Muscle layer of colon (tissue), 2 donors: ENCODE data around the gene OR2AE1.
A peak's percentile ranks its signal among the peaks of the same experiment; 100 is the strongest.

Experiments used
- H3K27ac ChIP-seq: one replicate; pipeline ENCODE4 v1.7.0; 2013; ENCODE audit warnings: low read depth, mild to moderate bottlenecking, low read length, moderate library complexity
- H3K27me3 ChIP-seq, 2 donors: one replicate each; pipeline ENCODE4 v1.7.0; 2013; ENCODE audit warnings: low read length in 2 of 2, mild to moderate bottlenecking in 2 of 2; ENCODE audit not compliant: insufficient read depth in 2 of 2, control insufficient read depth in 1 of 2
- H3K36me3 ChIP-seq: one replicate; pipeline ENCODE4 v1.7.0; 2013; ENCODE audit warnings: mild to moderate bottlenecking, low read length; ENCODE audit not compliant: insufficient read depth
- H3K4me1 ChIP-seq: one replicate; pipeline ENCODE4 v1.7.0; 2013; ENCODE audit warnings: mild to moderate bottlenecking, low read length; ENCODE audit not compliant: insufficient read depth
- H3K4me3 ChIP-seq, 2 donors: one replicate each; pipeline ENCODE4 v1.7.0; 2013; ENCODE audit warnings: low read length in 2 of 2, low read depth in 1 of 2, mild to moderate bottlenecking in 1 of 2, moderate library complexity in 1 of 2
- H3K9ac ChIP-seq: one replicate; pipeline ENCODE4 v1.7.0; 2013; ENCODE audit warnings: low read length
- H3K9me3 ChIP-seq: one replicate; pipeline ENCODE4 v1.7.0; 2013; ENCODE audit warnings: mild to moderate bottlenecking, low read length
- donor health status: abdominal sarcoma.
- donor health status: Adenocarcinoma of cecum.

Gene OR2AE1, protein sequence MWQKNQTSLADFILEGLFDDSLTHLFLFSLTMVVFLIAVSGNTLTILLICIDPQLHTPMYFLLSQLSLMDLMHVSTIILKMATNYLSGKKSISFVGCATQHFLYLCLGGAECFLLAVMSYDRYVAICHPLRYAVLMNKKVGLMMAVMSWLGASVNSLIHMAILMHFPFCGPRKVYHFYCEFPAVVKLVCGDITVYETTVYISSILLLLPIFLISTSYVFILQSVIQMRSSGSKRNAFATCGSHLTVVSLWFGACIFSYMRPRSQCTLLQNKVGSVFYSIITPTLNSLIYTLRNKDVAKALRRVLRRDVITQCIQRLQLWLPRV

GRCh38 chr7:99876933-99877332, at the start of gene OR2AE1:
Gene OR2AE1, minus strand, starts transcription at chr7:99877033. Its CDS starts 0 bp downstream, at chr7:99877033.
- Histone ChIP-seq H3K4me3 (no peak within 1 kb of the TSS), H3K36me3 (no peaks in the 10 kb centered on the region), H3K9me3 (no peaks in the 10 kb centered on the region), H3K9ac (no peak within 1 kb of the TSS), H3K27me3 (no peaks in the 10 kb centered on the region), H3K27ac (no peak within 1 kb of the TSS), H3K4me1 (no peaks in the 10 kb centered on the region)

DNA sequence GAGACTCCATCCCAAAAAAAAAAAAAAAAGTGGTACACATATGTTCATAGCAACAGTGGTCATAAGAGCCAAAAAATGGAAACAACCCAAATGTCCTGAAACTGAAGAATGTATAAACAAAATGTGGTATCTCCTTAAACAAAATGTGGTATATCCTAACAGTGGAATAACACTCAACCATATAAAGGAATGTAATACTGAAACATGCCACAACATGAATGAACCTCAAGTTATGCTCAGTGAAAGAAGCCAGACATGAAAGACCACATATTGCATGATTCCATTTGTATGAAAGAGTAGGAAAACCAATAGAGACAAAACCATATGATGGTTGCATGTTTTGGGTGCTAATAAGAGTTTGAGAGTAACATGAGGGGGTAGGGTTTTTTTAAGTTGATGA, 49.5 kb upstream of the OR2AE1 start:
- Histone ChIP-seq H3K4me1 (peaks cover 7% of the 10 kb centered on the region), H3K36me3 (no peaks in the 10 kb centered on the region), H3K9ac (no peak overlapping the region), H3K27me3 (no peaks in the 10 kb centered on the region), H3K4me3 (no peak overlapping the region), H3K27ac (no peak overlapping the region), H3K9me3 (no peaks in the 10 kb centered on the region)

DNA sequence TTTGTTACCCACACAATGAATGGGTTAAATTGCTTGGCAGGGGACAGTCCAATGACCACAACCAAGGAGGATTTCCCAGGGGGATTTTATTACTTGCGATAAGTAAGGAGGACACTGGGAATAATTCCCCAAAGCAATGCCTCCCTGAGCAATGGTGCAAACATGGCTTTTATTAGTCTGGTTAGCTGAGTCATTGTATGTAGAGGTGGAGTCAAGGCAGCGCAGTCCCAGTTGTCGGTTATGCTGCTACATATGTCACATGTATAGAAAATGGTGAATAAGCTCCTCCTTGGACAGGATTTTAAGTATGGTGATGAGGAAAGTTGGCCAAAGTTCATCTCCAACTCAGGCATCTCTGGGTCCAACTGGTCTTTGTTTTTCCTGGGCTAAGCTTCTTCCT, 46.4 kb upstream of the OR2AE1 start:
- Histone ChIP-seq H3K27me3 (no peaks in the 10 kb centered on the region), H3K36me3 (no peaks in the 10 kb centered on the region), H3K4me3 (no peak overlapping the region), H3K9ac (no peak overlapping the region), H3K27ac (no peak overlapping the region), H3K9me3 (no peaks in the 10 kb centered on the region), H3K4me1 (peaks cover 10% of the 10 kb centered on the region)

- Histone ChIP-seq H3K27me3 (no peaks in the 10 kb centered on the region), H3K9me3 (no peaks in the 10 kb centered on the region), H3K9ac (peak overlapping the region; percentile 51), H3K36me3 (peaks cover 18% of the 10 kb centered on the region), H3K4me3 (peak overlapping the region; percentile 82 to 86), H3K27ac (no peak overlapping the region), H3K4me1 (peaks cover 32% of the 10 kb centered on the region)
Measured at GRCh38 chr7:99920149-99920548, 43.3 kb upstream of the OR2AE1 start.

GRCh38 chr7:99919814-99920112, 42.9 kb upstream of the OR2AE1 start:
- H3K36me3 ChIP-seq, result peaks cover 20% of the 10 kb centered on the region
- H3K4me1 ChIP-seq, result peaks cover 32% of the 10 kb centered on the region
- peak overlapping the region; percentile 82 to 86 for H3K4me3 ChIP-seq
- H3K9ac ChIP-seq, result peak overlapping the region; percentile 51
- peak overlapping the region; percentile 93 for H3K27ac ChIP-seq
- H3K9me3 ChIP-seq, result no peaks in the 10 kb centered on the region
- H3K27me3 ChIP-seq, result no peaks in the 10 kb centered on the region

- peak within 1 kb of the TSS; percentile 82 to 86 for H3K4me3 ChIP-seq
- H3K36me3 ChIP-seq, result peaks cover 20% of the 10 kb centered on the region
- H3K9ac ChIP-seq, result peak within 1 kb of the TSS; percentile 51
- H3K27me3 ChIP-seq, result no peaks in the 10 kb centered on the region
- H3K9me3 ChIP-seq, result no peaks in the 10 kb centered on the region
- H3K27ac ChIP-seq, result peak within 1 kb of the TSS; percentile 93
- peaks cover 32% of the 10 kb centered on the region for H3K4me1 ChIP-seq
Measured at GRCh38 chr7:99918959-99919813, 42.4 kb upstream of the OR2AE1 start, which contains the start of gene TRIM4. Gene TRIM4, minus strand, starts transcription at chr7:99919530. Its CDS starts 129 bp downstream, at chr7:99919401.

GRCh38 chr7:99910976-99911375, 34.1 kb upstream of the OR2AE1 start:
- Histone ChIP-seq H3K4me1 (peaks cover 6% of the 10 kb centered on the region), H3K4me3 (no peak overlapping the region), H3K9ac (no peak overlapping the region), H3K36me3 (peaks cover 38% of the 10 kb centered on the region), H3K9me3 (no peaks in the 10 kb centered on the region), H3K27ac (no peak overlapping the region), H3K27me3 (no peaks in the 10 kb centered on the region)

DNA sequence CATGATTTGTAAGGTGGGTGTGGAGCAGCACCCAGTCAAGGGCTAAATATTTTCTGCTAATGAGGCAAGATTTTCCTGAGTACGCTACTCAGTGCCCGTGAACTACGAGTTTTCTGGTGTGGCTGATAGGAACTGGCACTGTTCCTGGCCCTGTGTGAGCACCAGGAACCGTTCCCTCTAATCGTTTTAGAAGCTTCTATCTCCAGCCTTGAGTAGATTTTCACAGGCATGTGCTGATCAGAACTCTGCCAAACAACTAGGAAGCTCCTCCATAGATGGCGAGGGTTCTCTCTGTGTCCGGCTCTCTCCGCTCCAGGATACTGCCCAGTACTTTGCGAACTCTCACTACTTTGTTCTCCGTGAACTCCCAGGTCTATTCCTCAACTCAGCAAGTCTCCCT, 24.7 kb upstream of the OR2AE1 start:
- H3K4me1 ChIP-seq, result no peaks in the 10 kb centered on the region
- H3K27me3 ChIP-seq, result no peaks in the 10 kb centered on the region
- no peak overlapping the region for H3K4me3 ChIP-seq
- no peak overlapping the region for H3K9ac ChIP-seq
- no peak overlapping the region for H3K27ac ChIP-seq
- peaks cover 54% of the 10 kb centered on the region for H3K36me3 ChIP-seq
- no peaks in the 10 kb centered on the region for H3K9me3 ChIP-seq

GRCh38 chr7:99899830-99900519, 23.1 kb upstream of the OR2AE1 start:
- no peak overlapping the region for H3K4me3 ChIP-seq
- no peaks in the 10 kb centered on the region for H3K4me1 ChIP-seq
- no peak overlapping the region for H3K9ac ChIP-seq
- H3K36me3 ChIP-seq, result peaks cover 41% of the 10 kb centered on the region
- H3K27ac ChIP-seq, result no peak overlapping the region
- no peaks in the 10 kb centered on the region for H3K9me3 ChIP-seq
- H3K27me3 ChIP-seq, result no peaks in the 10 kb centered on the region

- H3K9ac ChIP-seq, result no peak overlapping the region
- H3K4me3 ChIP-seq, result no peak overlapping the region
- no peaks in the 10 kb centered on the region for H3K4me1 ChIP-seq
- no peaks in the 10 kb centered on the region for H3K27me3 ChIP-seq
- no peak overlapping the region for H3K27ac ChIP-seq
- no peaks in the 10 kb centered on the region for H3K9me3 ChIP-seq
- H3K36me3 ChIP-seq, result peaks cover 40% of the 10 kb centered on the region
Measured at GRCh38 chr7:99898836-99899235, 22.0 kb upstream of the OR2AE1 start.

- Histone ChIP-seq H3K9me3 (no peaks in the 10 kb centered on the region), H3K9ac (no peak overlapping the region), H3K27ac (no peak overlapping the region), H3K4me3 (no peak overlapping the region), H3K27me3 (no peaks in the 10 kb centered on the region), H3K4me1 (no peaks in the 10 kb centered on the region), H3K36me3 (peaks cover 32% of the 10 kb centered on the region)
Measured at GRCh38 chr7:99898023-99898357, 21.2 kb upstream of the OR2AE1 start.
